Measurements from ENCODE around the gene IRF6. TPM values are rescaled to one million over a fixed set of nuclear protein-coding genes. Genes with fewer than 3 reads are reported as not detected.

IRF6 gene
- total RNA-seq, 4 donors from 2014 or later: 9.9 to 66.4 (median 52.2) TPM

- TF ChIP-seq CTCF (IDR thresholded peaks at IDR 0.05): peak in 4 of 6 experiments; percentile 19 to 44 (median 26)
- no peak for TF ChIP-seq POLR2A (IDR thresholded peaks at IDR 0.05)
- Histone ChIP-seq H3K27ac (no peak overlapping the region), H3K36me3 (peaks cover 0 to 62% (median 0%) of the 10 kb centered on the region in 3 donors), H3K4me3 (no peak overlapping the region), H3K9me3 (no peaks in the 10 kb centered on the region), H3K27me3 (no peaks in the 10 kb centered on the region), H3K4me1 (no peaks in the 10 kb centered on the region)
- peak in 2 of 3 donors; percentile 20 to 58 for DNase-seq
Measured at GRCh38 chr1:209850342-209850979, 44.5 kb upstream of the IRF6 start.

- H3K4me3 ChIP-seq: no peak overlapping the region
- H3K9me3 ChIP-seq: no peaks in the 10 kb centered on the region
- H3K27me3 ChIP-seq: no peaks in the 10 kb centered on the region
- H3K4me1 ChIP-seq: no peaks in the 10 kb centered on the region
- no peak for DNase-seq
- no peak overlapping the region for H3K27ac ChIP-seq
- peaks cover 0 to 69% (median 0%) of the 10 kb centered on the region in 3 donors for H3K36me3 ChIP-seq
- TF ChIP-seq POLR2A (IDR thresholded peaks at IDR 0.05) (no peak), CTCF (IDR thresholded peaks at IDR 0.05) (no peak)
Measured at GRCh38 chr1:209849388-209849787, 43.4 kb upstream of the IRF6 start.

- Histone ChIP-seq H3K27ac (no peak overlapping the region), H3K4me1 (no peaks in the 10 kb centered on the region), H3K27me3 (no peaks in the 10 kb centered on the region), H3K36me3 (peaks cover 0 to 72% (median 0%) of the 10 kb centered on the region in 3 donors), H3K9me3 (no peaks in the 10 kb centered on the region), H3K4me3 (no peak overlapping the region)
- no peak for DNase-seq
- TF ChIP-seq CTCF (IDR thresholded peaks at IDR 0.05) (no peak), POLR2A (IDR thresholded peaks at IDR 0.05) (no peak)
Measured at GRCh38 chr1:209845408-209845725, 39.4 kb upstream of the IRF6 start.

- H3K4me3 ChIP-seq: no peak overlapping the region
- H3K36me3 ChIP-seq: peaks cover 0 to 71% (median 0%) of the 10 kb centered on the region in 3 donors
- peaks cover 0 to under 1% (median 0%) of the 10 kb centered on the region in 4 donors for H3K4me1 ChIP-seq
- TF ChIP-seq POLR2A (IDR thresholded peaks at IDR 0.05) (no peak), CTCF (IDR thresholded peaks at IDR 0.05) (no peak)
- no peaks in the 10 kb centered on the region for H3K27me3 ChIP-seq
- H3K27ac ChIP-seq: no peak overlapping the region
- no peak for DNase-seq
- no peaks in the 10 kb centered on the region for H3K9me3 ChIP-seq
Measured at GRCh38 chr1:209844695-209845407, 38.9 kb upstream of the IRF6 start.

GRCh38 chr1:209840611-209841010 lies 34.7 kb upstream of the IRF6 start:
- no peaks in the 10 kb centered on the region for H3K27me3 ChIP-seq
- DNase-seq: no peak
- peak overlapping the region in 2 of 4 donors; percentile 8 to 38 for H3K27ac ChIP-seq
- peaks cover 0 to 82% (median 0%) of the 10 kb centered on the region in 3 donors for H3K36me3 ChIP-seq
- TF ChIP-seq POLR2A (IDR thresholded peaks at IDR 0.05) (no peak), CTCF (IDR thresholded peaks at IDR 0.05) (no peak)
- no peak overlapping the region for H3K4me3 ChIP-seq
- no peaks in the 10 kb centered on the region for H3K9me3 ChIP-seq
- peaks cover 0 to 4% (median 0%) of the 10 kb centered on the region in 4 donors for H3K4me1 ChIP-seq
